HG03442 (cell line): ENCODE measurements around the gene TBX10.
"Not testable (repeated sequence)": the region's sequence is repeated elsewhere in the genome, so short reads cannot be mapped to it uniquely, and the experiment has no call there.

Experiments used
- ATAC-seq: cut with Tn5 transposase; IDR thresholded peaks from one replicate; pipeline ENCODE4 v1.9.1; 2021; ENCODE audit warnings: mild to moderate bottlenecking, moderate library complexity; ENCODE audit not compliant: unreplicated experiment

Gene TBX10

DNA sequence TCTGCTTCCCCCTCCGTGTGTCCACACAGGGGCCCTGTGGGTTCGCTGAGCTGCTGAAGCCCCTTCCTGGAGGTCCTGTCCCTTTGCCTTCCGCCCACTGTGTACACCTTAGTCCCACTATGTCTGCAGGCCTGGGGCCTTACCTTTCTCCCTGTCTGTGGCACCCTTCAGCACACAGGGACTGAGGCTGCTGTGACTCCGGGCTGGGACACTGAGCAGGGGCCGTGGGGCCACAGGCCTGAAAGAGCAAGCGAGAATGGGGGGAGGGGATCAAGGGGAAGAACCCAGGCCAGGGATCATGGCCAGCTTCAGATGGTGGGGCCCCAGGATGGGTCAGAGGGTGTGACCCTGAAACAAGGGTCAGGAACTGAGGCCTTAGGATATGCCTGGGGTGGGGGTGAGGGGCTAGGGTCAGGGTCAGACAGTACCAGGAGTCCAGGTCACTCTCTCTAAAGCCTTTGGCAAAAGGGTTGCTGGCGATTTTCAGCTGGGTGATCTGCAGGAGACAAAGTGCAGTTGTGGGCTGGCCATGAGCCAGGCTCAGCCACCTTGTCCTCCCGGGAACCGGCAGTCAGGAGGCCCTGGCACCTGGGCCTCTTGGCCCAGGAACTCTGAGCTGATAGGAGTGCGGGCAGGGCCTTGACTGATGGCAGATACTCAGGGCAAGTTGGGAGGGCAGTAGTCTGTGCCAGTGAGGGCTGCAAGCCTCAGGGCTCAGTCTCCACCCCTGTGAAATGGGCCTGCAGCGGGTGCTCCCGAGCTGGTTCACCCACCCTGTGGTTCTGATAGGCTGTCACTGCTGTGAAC lies 7.2 kb downstream of the TBX10 start:
- no peak for ATAC-seq

DNA sequence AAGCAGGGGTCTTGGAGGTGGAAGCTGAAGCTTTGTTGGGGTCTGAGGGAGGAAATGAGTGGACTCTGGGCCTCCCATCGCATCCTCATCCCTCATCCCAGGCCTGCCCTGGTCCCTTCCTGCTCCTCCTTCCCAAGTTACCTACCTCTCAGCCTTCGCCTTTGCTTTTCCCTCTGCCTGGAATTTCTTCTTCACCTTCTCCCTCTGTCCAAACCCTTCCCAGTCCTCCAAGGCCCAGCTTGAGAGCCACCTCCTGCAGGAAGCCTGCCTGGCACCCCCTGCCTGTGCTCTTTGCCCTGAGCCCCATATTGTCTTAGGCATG lies 7.7 kb downstream of the TBX10 start:
- no peak for ATAC-seq

DNA sequence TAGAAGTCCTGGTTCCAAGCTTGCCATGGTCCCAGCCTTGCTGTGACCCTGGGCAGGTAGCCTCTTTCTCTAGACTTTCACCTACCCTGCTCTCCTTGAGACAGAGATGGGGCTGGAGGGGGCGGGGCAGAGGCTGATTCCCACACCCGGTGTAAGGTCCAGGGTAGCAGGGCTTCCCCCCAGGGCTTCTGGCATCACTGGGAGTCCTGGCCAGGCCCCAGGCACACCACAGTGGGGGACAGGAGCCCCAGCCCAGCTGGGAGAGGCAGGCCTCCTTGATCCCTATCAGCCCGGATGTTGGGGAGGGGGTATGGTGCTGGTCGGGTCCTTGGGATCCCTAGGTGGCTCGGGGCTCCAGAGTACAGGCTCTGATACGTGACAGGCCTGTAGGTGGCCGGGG lies 8.2 kb downstream of the TBX10 start:
- ATAC-seq, result no peak

DNA sequence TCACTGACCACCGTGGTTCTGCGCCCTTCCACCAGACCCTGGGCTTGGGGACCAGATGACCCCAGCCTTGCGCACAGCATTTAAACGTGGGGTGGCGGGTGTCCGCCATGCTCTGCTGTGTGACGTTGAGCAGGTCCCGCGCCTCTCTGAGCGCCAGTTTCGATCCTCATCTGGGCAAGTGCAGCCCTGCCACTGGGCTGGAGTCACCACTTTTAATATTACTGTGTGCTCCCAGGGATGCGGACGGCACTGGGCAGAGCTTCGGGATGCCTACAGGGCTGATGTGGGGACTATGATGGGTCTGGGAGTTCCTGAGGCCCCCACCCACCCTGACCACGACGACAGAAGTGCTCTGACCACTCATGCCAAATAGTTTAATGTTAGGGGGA lies 8.6 kb downstream of the TBX10 start:
- ATAC-seq, result no peak

DNA sequence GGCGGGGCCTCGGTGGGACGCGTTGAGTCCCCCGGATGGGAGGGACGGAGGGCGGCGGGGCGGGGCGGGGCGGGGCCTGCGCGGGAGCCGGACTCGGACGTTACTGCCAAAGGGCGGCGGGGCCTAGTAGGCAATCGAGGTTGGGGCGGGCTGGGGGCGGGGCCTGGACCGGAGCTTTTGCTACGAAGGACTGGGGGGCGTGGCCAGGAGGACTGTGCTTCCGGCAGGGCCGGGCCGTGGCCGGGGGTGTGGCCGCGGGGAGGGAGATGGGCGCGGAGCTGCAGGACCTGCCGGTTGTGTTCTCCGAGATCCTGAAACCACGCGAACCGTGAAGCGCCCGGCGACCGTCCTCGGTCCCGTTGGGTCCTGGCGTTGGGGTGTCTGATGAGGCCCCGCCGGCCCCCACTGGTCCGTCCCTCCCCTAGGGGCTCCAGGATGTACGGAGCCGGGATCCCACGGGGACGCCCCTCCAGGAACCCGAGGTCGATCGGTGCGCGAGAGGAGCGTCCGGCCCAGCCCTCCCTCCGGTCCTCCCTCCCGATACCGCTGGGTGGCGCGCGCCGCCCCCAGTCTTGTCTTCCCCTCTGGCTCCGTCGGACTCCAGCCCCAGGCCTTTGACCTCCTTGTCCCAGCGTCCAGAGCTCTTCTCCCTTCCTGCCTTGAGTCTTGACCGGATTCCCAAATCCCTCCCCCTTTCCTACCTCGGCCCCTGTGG lies 9.2 kb downstream of the TBX10 start:
- peak; percentile 55 for ATAC-seq

DNA sequence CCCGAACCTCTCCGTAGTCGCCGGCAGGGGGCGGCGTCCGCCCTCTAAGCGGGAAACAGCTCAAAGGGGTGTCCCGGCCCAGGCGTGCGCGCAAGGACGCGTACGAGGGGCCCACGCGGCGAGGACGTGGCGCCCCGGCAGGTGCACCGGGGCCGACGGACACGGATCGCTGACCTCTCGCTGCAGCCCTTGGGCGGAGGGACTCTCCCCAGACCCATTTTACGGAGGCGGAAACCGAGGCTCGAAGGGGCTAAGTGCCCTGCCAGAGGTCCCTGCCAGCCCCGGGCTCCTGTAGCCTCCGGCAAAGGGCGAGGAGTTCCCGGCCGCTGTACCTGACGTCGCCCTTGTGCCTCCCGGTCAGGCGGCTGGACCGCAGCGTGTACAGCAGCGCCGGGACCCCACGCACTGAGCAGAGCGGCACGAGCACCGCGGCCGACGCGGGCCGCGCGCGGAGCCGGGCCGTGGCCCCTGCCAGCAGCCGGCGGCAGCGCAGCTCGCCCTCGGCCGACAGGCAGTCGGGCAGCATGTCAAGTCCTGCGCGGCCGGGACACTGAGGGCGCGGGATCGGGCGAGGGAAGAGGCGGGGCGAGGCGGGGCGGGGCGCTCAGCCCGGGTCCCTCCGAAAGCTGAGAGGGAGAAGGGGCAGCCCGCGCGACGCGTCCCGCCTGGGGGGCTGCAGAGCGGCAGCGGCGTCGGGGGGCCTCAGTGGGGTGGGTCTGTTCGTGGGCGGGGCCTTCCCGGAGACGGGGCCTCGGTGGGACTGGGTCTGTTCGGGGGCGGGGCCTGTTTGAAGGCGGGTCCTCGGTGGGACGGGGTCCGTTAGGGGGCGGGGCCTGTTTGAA lies 10.0 kb downstream of the TBX10 start, which contains the start of gene NUDT8:
NUDT8 (minus strand) TSS at position 552 of the 842 bp plus-strand sequence; CDS start at position 526, 26 bp downstream.
- peak; percentile 51 for ATAC-seq

DNA sequence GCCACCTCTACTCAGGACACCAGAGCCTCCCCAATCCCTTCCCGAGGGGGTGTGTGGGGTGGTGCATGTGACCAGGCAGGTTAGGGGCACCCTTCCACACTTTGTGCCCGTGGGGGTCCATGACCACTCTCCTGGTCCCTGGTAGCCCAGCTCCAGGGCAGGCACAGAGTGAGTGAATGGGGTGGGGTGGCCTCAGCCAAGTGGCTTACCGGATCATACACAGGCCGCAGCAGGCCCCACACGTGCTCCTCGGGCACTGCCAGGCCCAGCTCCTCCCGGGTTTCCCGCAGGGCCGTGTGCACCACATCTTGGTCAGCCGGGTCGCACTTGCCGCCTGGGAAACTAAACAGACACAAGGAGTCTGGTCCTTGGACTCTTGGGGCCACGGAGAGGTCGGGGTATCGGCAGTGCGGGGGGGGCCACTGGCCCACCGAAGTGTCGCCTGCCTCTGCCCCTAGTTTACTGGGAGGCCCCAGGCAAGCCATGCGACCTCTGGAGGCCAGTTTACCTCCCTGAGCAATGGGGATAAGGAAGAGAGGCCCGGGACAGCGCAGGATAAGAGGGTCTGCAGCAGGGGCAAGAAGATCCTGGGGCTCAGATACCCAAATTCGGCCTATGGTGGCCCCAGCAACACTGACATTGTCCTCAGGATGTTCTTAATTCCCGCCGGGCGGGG lies 10.7 kb downstream of the TBX10 start:
- ATAC-seq, result no peak

DNA sequence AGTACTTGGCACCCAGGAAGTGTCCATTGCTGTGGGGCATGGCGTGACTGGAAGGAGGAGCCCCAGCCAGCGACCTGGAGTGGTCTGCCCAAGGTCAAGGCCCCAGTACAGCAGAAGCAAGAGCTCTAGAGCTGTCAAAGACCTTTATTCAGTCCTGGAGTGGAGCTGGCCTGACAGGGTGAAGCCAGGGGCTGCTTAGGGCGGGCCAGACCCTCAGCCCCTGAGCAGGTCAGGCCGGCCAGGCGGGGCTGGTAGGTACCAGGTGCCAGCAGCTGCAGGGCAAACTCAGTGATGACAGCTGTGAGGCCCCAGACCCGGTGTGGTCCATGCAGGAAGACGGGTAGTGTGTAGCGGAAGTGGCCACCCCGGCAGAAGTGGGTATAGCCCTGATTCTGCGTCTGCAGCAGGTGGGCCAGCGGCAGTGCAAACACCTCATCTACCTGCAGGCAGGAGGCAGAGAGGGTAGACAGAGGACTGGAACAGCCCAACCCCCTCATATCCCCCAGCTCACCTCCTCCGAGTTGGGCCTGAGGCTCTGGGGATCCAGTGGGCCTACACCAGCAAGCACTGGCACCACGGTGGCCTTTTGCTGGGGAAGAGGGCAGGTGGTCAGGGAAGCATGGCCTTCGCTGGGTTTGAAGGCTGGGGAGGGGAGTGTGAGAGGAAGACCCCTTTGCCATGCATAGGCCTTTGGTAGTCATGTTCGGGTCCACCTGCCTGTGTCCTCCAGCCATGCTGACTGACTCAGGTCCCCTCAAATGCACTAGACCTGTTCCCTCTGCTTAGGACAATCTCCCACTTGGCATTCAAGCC lies 11.5 kb downstream of the TBX10 start:
- no peak for ATAC-seq

DNA sequence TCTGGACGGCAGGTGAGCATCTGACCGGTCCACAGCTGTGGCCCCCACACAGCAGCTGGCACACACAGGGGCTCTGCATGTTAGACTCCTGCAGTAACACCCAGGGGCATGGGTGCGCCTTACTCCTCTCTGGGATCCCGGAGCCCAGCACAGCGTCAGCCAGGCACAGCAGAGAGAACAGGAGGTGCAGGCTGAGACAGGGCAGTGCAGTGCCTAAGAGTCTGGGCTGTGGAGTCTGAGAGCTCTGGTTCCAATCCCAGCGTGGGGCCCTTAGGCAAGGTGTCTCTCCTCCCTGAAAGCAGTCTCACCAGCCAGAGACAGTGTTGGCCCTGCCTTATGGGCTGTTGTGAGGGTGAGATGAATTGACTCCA lies 12.1 kb downstream of the TBX10 start:
- no peak for ATAC-seq

DNA sequence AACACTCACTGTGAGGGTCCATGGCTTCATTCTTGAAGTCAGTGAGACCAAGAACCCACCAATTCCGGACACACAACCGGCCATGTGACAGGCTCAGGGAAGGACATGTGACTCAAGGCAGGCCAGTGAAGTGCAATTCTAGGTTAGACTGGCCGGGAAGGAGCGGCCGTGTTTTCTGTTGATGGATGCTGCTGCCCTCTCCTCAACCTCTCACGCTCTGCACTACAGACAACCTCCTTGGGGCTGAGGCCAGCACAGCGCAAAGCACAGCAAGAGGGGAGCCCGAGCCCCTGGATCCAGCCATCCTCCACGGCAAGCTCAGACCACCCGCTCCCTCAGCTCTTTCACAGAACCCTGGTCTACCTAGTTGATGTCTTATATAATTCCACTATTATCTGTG lies 12.6 kb downstream of the TBX10 start:
- no peak for ATAC-seq

DNA sequence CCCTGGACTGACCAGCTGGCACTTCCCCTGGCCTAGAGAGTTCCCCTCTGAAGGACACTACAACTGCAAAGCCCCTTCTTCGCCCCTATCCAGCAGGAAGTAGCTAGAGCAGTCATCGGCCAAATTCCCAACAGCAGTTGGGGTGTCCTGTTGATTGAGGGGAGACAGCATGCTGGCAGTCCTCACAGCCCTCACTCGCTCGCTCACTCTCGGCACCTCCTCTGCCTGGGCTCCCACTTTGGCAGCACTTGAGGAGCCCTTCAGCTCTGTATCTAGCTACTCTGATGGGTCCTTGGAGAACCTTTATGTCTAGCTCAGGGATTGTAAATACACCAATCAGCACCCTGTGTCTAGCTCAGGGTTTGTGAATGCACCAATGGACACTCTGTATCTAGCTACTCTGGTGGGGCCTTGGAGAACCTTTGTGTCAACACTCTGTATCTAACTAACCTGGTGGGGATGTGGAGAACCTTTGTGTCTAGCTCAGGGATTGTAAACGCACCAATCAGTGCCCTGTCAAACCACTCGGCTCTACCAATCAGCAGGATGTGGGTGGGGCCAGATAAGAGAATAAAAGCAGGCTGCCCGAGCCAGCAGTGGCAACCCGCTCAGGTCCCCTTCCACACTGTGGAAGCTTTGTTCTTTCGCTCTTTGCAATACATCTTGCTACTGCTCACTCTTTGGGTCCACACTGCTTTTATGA lies 13.3 kb downstream of the TBX10 start:
- not testable (repeated sequence) for ATAC-seq

DNA sequence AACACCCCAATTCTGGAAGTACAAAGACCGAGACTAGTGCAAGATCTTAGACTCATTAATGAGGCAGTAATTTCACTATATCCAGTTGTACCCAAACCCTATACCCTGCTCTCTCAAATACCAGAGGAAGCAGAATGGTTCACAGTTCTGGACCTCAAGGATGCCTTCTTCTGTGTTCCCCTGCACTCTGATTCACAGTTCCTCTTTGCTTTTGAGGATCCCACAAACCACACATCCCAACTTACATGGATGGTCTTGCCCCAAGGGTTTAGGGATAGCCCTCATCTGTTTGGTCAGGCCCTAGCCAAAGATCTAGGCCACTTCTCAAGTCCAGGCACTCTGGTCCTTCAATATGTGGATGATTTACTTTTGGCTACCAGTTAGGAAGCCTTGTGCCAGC lies 15.8 kb downstream of the TBX10 start:
- ATAC-seq, result not testable (repeated sequence)

DNA sequence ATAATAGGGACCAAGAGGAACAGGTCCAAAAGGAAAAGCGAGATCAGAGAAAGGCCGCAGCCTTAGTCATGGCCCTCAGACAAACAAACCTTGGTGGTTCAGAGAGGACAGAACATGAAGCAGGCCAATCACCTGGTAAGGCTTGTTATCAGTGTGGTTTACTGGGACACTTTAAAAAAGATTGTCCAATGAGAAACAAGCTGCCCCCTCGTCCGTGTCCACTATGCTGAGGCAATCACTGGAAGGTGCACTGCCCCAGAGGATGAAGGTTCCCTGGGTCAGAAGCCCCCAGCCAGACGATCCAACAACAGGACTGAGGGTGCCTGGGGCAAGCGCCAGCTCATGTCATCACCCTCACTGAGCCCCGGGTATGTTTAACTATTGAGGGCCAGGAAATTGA lies 16.7 kb downstream of the TBX10 start:
- ATAC-seq, result not testable (repeated sequence)

DNA sequence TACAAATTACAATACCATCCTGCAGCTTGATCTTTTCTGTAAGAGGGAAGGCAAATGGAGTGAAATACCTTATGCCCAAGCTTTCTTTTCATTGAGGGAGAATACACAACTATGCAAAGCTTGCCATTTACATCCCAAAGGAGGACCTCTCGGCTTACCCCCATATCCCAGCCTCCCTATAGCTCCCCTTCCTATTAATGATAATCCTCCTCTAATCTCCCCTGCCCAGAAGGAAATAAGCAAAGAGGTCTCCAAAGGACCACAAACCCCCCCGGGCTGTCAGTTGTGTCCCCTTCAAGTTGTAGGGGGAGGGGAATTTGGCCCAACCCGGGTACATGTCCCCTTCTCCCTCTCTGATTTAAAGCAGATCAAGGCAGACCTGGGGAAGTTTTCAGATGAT lies 17.6 kb downstream of the TBX10 start:
- not testable (repeated sequence) for ATAC-seq

DNA sequence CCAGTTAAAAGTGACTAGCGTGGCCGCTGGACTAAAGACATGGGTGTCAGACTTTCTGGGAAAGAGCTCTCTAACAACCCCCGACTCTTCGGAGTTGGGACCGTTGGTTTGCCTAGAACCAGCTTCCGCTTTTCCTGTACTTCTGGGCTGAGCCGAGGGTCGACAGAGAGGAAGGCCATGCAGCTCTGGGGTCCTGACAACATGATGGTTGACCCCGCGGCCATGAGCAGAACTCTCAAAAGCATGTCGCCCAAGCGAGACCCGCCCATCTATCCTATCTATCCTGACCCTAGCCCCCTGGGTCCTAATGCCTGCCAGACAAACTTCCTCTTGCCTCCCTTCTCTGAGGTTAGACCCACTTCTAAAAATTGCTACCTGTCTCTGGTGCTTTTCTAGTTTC lies 18.9 kb downstream of the TBX10 start:
- not testable (repeated sequence) for ATAC-seq

DNA sequence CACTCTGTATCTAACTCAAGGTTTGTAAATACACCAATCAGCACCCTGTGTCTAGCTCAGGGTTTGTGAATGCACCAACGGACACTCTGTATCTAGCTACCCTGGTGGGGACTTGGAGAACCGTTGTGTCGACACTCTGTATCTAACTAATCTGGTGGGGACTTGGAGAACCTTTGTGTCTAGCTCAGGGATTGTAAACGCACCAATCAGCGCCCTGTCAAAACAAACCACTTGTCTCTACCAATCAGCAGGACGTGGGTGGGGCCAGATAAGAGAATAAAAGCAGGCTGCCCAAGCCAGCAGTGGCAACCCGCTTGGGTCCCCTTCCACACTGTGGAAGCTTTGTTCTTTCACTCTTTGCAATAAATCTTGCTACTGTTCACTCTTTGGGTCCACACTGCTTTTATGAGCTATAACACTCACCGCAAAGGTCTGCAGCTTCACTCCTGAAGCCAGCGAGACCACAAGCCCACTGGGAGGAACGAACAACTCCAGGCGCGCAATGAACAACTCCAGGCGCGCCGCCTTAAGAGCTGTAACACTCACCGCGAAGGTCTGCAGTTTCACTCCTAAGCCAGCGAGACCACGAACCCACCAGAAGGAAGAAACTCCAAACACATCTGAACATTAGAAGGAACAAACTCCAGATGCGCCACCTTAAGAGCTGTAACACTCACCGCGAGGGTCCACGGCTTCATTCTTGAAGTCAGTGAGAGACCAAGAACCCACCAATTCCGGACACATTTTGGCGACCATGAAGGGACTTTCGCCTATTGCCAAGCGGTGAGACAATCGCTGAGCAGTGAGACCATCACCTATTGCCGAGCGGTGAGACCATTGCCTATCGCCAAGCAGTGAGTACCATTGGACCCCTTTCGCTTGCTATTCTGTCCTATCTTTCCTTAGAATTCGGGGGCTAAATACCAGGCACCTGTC lies 19.6 kb downstream of the TBX10 start:
- not testable (repeated sequence) for ATAC-seq

DNA sequence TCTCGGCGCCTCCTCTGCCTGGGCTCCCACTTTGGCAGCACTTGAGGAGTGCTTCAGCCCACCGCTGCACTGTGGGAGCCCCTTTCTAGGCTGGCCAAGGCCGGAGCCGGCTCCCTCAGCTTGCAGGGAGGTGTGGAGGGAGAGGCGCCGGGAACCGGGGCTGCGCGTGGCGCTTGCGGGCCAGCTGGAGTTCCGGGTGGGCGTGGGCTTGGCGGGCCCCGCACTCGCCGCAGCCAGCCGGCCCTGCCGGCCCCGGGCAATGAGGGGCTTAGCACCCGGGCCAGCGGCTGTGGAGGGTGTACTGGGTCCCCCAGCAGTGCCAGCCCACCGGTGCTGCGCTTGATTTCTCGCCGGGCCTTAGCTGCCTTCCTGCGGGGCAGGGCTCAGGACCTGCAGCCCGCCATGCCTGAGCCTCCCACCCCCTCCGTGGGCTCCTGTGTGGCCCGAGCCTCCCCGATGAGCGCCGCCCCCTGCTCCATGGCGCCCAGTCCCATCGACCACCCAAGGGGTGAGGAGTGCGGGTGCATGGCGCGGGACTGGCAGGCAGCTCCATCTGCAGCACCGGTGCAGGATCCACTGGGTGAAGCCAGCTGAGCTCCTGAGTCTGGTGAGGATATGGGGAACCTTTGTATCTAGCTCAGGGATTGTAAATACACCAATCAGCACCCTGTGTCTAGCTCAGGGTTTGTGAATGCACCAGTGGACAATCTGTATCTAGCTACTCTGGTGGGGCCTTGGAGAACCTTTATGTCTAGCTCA lies 20.5 kb downstream of the TBX10 start:
- ATAC-seq, result not testable (repeated sequence)
